Measurements from ENCODE around the gene CHST15.

The CHST15 gene
- long read RNA-seq, result 0 reads

- no peak for TF ChIP-seq GABPA (IDR thresholded peaks at IDR 0.05; ENCODE audit: low read depth)
- no peak within 1 kb of the TSS for H3K4me3 ChIP-seq (replicated peaks; ENCODE audit: insufficient read depth, low read length)
- no peak for DNase-seq (ENCODE audit: low read depth in 1 of 2, low spot score in 1 of 2)
- H3K27me3 ChIP-seq (ENCODE audit: insufficient read depth, poor library complexity, severe bottlenecking), result peaks cover 62% of the 10 kb centered on the region
- H3K27ac ChIP-seq (replicated peaks), result no peak within 1 kb of the TSS
Observed at GRCh38 chr10:124092860-124093773, at the start of gene CHST15. CHST15 (minus strand) TSS chr10:124093598; CDS start chr10:124046212, 47,386 bp downstream.

- DNase-seq (ENCODE audit: low read depth in 1 of 2, low spot score in 1 of 2), result no peak
- no peaks in the 10 kb centered on the region for H3K27me3 ChIP-seq (ENCODE audit: insufficient read depth, poor library complexity, severe bottlenecking)
- H3K4me3 ChIP-seq (replicated peaks; ENCODE audit: insufficient read depth, low read length), result no peak overlapping the region
- no peak overlapping the region for H3K27ac ChIP-seq (replicated peaks)
- no peak for TF ChIP-seq CTCF (IDR thresholded peaks at IDR 0.05; ENCODE audit: insufficient read depth, low read length)
- TF ChIP-seq REST (IDR thresholded peaks at IDR 0.05; ENCODE audit: insufficient replicate concordance, low read depth), result no peak
- TF ChIP-seq SPI1 (IDR thresholded peaks at IDR 0.05; ENCODE audit: borderline replicate concordance, low read depth), result no peak
- TF ChIP-seq GABPA (IDR thresholded peaks at IDR 0.05; ENCODE audit: low read depth), result no peak
- TF ChIP-seq POLR2AphosphoS5 (IDR thresholded peaks at IDR 0.05; ENCODE audit: low read depth), result no peak
Observed at GRCh38 chr10:124142960-124143359, 49.6 kb upstream of the CHST15 start.

GRCh38 chr10:124142006-124142739 is 48.8 kb upstream of the CHST15 start:
- H3K27ac ChIP-seq (replicated peaks), result no peak overlapping the region
- DNase-seq (ENCODE audit: low read depth in 1 of 2, low spot score in 1 of 2), result no peak
- H3K27me3 ChIP-seq (ENCODE audit: insufficient read depth, poor library complexity, severe bottlenecking), result no peaks in the 10 kb centered on the region
- no peak overlapping the region for H3K4me3 ChIP-seq (replicated peaks; ENCODE audit: insufficient read depth, low read length)
- no peak for TF ChIP-seq REST (IDR thresholded peaks at IDR 0.05; ENCODE audit: insufficient replicate concordance, low read depth)
- no peak for TF ChIP-seq GABPA (IDR thresholded peaks at IDR 0.05; ENCODE audit: low read depth)
- TF ChIP-seq SPI1 (IDR thresholded peaks at IDR 0.05; ENCODE audit: borderline replicate concordance, low read depth), result no peak

- Histone ChIP-seq H3K27ac (replicated peaks) (no peak overlapping the region), H3K27me3 (ENCODE audit: insufficient read depth, poor library complexity, severe bottlenecking) (no peaks in the 10 kb centered on the region), H3K4me3 (replicated peaks; ENCODE audit: insufficient read depth, low read length) (no peak overlapping the region)
- DNase-seq (ENCODE audit: low read depth in 1 of 2, low spot score in 1 of 2), result no peak
- no peak for TF ChIP-seq POLR2AphosphoS5 (IDR thresholded peaks at IDR 0.05; ENCODE audit: low read depth)
- no peak for TF ChIP-seq SPI1 (IDR thresholded peaks at IDR 0.05; ENCODE audit: borderline replicate concordance, low read depth)
- no peak for TF ChIP-seq CTCF (IDR thresholded peaks at IDR 0.05; ENCODE audit: insufficient read depth, low read length)
- TF ChIP-seq REST (IDR thresholded peaks at IDR 0.05; ENCODE audit: insufficient replicate concordance, low read depth), result no peak
- no peak for TF ChIP-seq GABPA (IDR thresholded peaks at IDR 0.05; ENCODE audit: low read depth)
Observed at GRCh38 chr10:124138883-124139348, 45.5 kb upstream of the CHST15 start.
